ENCODE measurements around the gene PRCP. TPM values are rescaled to one million over a fixed set of nuclear protein-coding genes. Genes with fewer than 3 reads are reported as not detected.

The PRCP gene
- total RNA-seq, 1 experiment from 2014 or later: 57.0 TPM

- ChIA-PET POLR2A (no interaction called here), CTCF (no interaction called here)
- Histone ChIP-seq H3K27me3 (ENCODE audit: control insufficient read depth, insufficient read depth, low read length) (no peaks in the 10 kb centered on the region), H3K9me3 (ENCODE audit: control insufficient read depth, insufficient read depth, low read depth, low read length) (no peaks in the 10 kb centered on the region), H3K4me1 (ENCODE audit: control insufficient read depth, insufficient read depth, low read length) (no peaks in the 10 kb centered on the region), H3K4me3 (ENCODE audit: low read depth in 2 of 2, low read length in 2 of 2) (no peak overlapping the region), H3K36me3 (ENCODE audit: control insufficient read depth, insufficient read depth, low read length) (peaks cover 13% of the 10 kb centered on the region), H3K27ac (ENCODE audit: low read length) (no peak overlapping the region)
- intact Hi-C loops (cut with micrococcal nuclease; ENCODE audit: unreplicated experiment): no loop called here
- DNase-seq (ENCODE audit: low read depth, low spot score) (no peak), ATAC-seq (no peak)
- in situ Hi-C loops (cut with HindIII; ENCODE audit: low pct_unique_long_range_greater_than_20kb, low sequenced_read_pairs): no loop called here
- TF ChIP-seq TCF7L2 (IDR thresholded peaks at IDR 0.05; ENCODE audit: low read depth, low read length): no peak
- no peak for TF ChIP-seq SIN3A (IDR thresholded peaks at IDR 0.05; ENCODE audit: borderline replicate concordance, insufficient read depth, low read depth, low read length)
- TF ChIP-seq REST (IDR thresholded peaks at IDR 0.05; ENCODE audit: insufficient read depth in 1 of 2, low read depth in 2 of 2, low read length in 1 of 2): no peak
- no peak for TF ChIP-seq POLR2AphosphoS5 (IDR thresholded peaks at IDR 0.05; ENCODE audit: low read depth, low read length)
- TF ChIP-seq, protein P1, sequence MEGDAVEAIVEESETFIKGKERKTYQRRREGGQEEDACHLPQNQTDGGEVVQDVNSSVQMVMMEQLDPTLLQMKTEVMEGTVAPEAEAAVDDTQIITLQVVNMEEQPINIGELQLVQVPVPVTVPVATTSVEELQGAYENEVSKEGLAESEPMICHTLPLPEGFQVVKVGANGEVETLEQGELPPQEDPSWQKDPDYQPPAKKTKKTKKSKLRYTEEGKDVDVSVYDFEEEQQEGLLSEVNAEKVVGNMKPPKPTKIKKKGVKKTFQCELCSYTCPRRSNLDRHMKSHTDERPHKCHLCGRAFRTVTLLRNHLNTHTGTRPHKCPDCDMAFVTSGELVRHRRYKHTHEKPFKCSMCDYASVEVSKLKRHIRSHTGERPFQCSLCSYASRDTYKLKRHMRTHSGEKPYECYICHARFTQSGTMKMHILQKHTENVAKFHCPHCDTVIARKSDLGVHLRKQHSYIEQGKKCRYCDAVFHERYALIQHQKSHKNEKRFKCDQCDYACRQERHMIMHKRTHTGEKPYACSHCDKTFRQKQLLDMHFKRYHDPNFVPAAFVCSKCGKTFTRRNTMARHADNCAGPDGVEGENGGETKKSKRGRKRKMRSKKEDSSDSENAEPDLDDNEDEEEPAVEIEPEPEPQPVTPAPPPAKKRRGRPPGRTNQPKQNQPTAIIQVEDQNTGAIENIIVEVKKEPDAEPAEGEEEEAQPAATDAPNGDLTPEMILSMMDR (IDR thresholded peaks at IDR 0.05): no peak
- no TSS peak for BruUV-seq (replicated peaks)
These were observed 30.5 kb upstream of the PRCP start for GRCh38 chr11:82930734-82931133.

DNA sequence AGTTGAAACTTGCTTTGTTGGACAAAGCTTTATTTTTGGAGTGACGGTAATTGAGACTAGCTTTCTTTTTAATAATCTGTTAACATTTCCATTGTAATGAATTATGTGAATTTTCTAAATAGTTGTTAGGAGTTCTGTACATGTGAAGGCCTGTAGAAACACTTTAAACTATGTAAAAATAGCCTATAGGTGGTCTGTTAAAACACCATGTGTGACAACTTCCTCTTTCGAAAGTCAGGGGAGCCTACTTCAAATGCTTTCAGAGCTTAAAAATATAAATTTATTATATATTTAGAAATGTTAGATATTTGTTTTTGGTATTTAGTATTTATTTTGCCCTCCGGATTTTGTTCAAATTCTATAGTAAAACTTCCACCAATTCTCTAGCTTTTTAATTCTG, 30.0 kb upstream of the PRCP start:
- ATAC-seq (no peak), DNase-seq (ENCODE audit: low read depth, low spot score) (no peak)
- Histone ChIP-seq H3K27ac (ENCODE audit: low read length) (no peak overlapping the region), H3K27me3 (ENCODE audit: control insufficient read depth, insufficient read depth, low read length) (no peaks in the 10 kb centered on the region), H3K9me3 (ENCODE audit: control insufficient read depth, insufficient read depth, low read depth, low read length) (no peaks in the 10 kb centered on the region), H3K4me3 (ENCODE audit: low read depth in 2 of 2, low read length in 2 of 2) (no peak overlapping the region), H3K4me1 (ENCODE audit: control insufficient read depth, insufficient read depth, low read length) (no peaks in the 10 kb centered on the region), H3K36me3 (ENCODE audit: control insufficient read depth, insufficient read depth, low read length) (peaks cover 13% of the 10 kb centered on the region)
- ChIA-PET POLR2A (no interaction called here), CTCF (no interaction called here)
- in situ Hi-C loops (cut with HindIII; ENCODE audit: low pct_unique_long_range_greater_than_20kb, low sequenced_read_pairs) (no loop called here), intact Hi-C loops (cut with micrococcal nuclease; ENCODE audit: unreplicated experiment) (no loop called here)
- no TSS peak for BruUV-seq (replicated peaks)
- no peak for TF ChIP-seq REST (IDR thresholded peaks at IDR 0.05; ENCODE audit: insufficient read depth in 1 of 2, low read depth in 2 of 2, low read length in 1 of 2)
- TF ChIP-seq, protein P1 (IDR thresholded peaks at IDR 0.05): no peak
- no peak for TF ChIP-seq SIN3A (IDR thresholded peaks at IDR 0.05; ENCODE audit: borderline replicate concordance, insufficient read depth, low read depth, low read length)
